ENCODE results near the gene TGFB3.
"Not testable (repeated sequence)": the region's sequence is repeated elsewhere in the genome, so short reads cannot be mapped to it uniquely, and the experiment has no call there.

TGFB3 gene

GRCh38 chr14:75960231-75960630 is 21.6 kb downstream of the TGFB3 start:
- no peak for DNase-seq (ENCODE audit: low read depth)

- no peak for DNase-seq (ENCODE audit: low read depth)
Observed at GRCh38 chr14:75959031-75959430, 22.8 kb downstream of the TGFB3 start.

GRCh38 chr14:75952489-75952888 is 29.3 kb downstream of the TGFB3 start:
- DNase-seq (ENCODE audit: low read depth), result no peak

- DNase-seq (ENCODE audit: low read depth), result no peak
Observed at GRCh38 chr14:75946785-75947184, 35.0 kb downstream of the TGFB3 start.

GRCh38 chr14:75944607-75945241 is 37.1 kb downstream of the TGFB3 start:
- DNase-seq (ENCODE audit: low read depth), result no peak

GRCh38 chr14:75941030-75941429 is 40.8 kb downstream of the TGFB3 start:
- no peak for DNase-seq (ENCODE audit: low read depth)

GRCh38 chr14:75939200-75939599 is 42.6 kb downstream of the TGFB3 start:
- DNase-seq (ENCODE audit: low read depth), result no peak

GRCh38 chr14:75934998-75935628 is 46.7 kb downstream of the TGFB3 start:
- no peak for DNase-seq (ENCODE audit: low read depth)

GRCh38 chr14:75933712-75934296 is 48.0 kb downstream of the TGFB3 start:
- DNase-seq (ENCODE audit: low read depth), result no peak

GRCh38 chr14:75928690-75929181 is 53.1 kb downstream of the TGFB3 start:
- no peak for DNase-seq (ENCODE audit: low read depth)

GRCh38 chr14:75927564-75928087 is 54.2 kb downstream of the TGFB3 start:
- DNase-seq (ENCODE audit: low read depth), result no peak

- DNase-seq (ENCODE audit: low read depth), result no peak
Observed at GRCh38 chr14:75926431-75927115, 55.2 kb downstream of the TGFB3 start.

- DNase-seq (ENCODE audit: low read depth), result not testable (repeated sequence)
Observed at GRCh38 chr14:75925141-75925840, 56.5 kb downstream of the TGFB3 start.

GRCh38 chr14:75920421-75920820 is 61.4 kb downstream of the TGFB3 start:
- not testable (repeated sequence) for DNase-seq (ENCODE audit: low read depth)

GRCh38 chr14:75917946-75918335 is 63.9 kb downstream of the TGFB3 start:
- no peak for DNase-seq (ENCODE audit: low read depth)

- DNase-seq (ENCODE audit: low read depth), result no peak
Observed at GRCh38 chr14:75917322-75917945, 64.4 kb downstream of the TGFB3 start.

- no peak for DNase-seq (ENCODE audit: low read depth)
Observed at GRCh38 chr14:75915045-75915444, 66.8 kb downstream of the TGFB3 start.

- DNase-seq (ENCODE audit: low read depth), result no peak
Observed at GRCh38 chr14:75913183-75913582, 68.6 kb downstream of the TGFB3 start.

GRCh38 chr14:75911883-75912282 is 69.9 kb downstream of the TGFB3 start:
- DNase-seq (ENCODE audit: low read depth), result no peak

- no peak for DNase-seq (ENCODE audit: low read depth)
Observed at GRCh38 chr14:75910048-75910447, 71.7 kb downstream of the TGFB3 start.

- no peak for DNase-seq (ENCODE audit: low read depth)
Observed at GRCh38 chr14:75909630-75910029, 72.2 kb downstream of the TGFB3 start.
